DMS153 treated with DMSO at 0.1 percent for 48 hours (cell line): ENCODE data around the gene SND1.

ENCODE experiments used
- DNase-seq: peaks from one replicate; lab custom pipeline; 2025; ENCODE audit not compliant: unreplicated experiment; lab: John Stamatoyannopoulos, UW

SND1 gene

GRCh38 chr7:127858091-127858914 lies 206.3 kb downstream of the SND1 start:
- DNase-seq: no peak

DNA sequence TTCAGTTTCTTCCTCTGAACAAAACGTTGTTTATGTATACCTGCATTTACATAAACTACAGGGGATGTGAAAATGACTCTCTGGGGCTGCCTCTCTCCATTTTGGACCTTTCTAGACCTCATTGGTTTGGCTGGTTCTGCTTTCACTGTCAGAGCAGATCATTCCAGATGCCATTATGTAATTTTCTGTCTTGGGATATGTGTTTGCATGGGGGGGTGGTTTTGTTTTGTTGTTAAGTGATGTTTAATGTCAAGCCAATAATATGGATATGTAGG lies 206.9 kb downstream of the SND1 start:
- no peak for DNase-seq

- no peak for DNase-seq
These were observed 207.3 kb downstream of the SND1 start for GRCh38 chr7:127859330-127859729.

GRCh38 chr7:127862525-127862924 lies 210.5 kb downstream of the SND1 start:
- no peak for DNase-seq

- DNase-seq: no peak
These were observed 211.1 kb downstream of the SND1 start for GRCh38 chr7:127863082-127863481.

- no peak for DNase-seq
These were observed 213.5 kb downstream of the SND1 start for GRCh38 chr7:127865466-127865865.

- no peak for DNase-seq
These were observed 218.4 kb downstream of the SND1 start for GRCh38 chr7:127870231-127870907.

- no peak for DNase-seq
These were observed 219.2 kb downstream of the SND1 start for GRCh38 chr7:127871226-127871625.

- DNase-seq: no peak
These were observed 220.1 kb downstream of the SND1 start for GRCh38 chr7:127872122-127872521.

DNA sequence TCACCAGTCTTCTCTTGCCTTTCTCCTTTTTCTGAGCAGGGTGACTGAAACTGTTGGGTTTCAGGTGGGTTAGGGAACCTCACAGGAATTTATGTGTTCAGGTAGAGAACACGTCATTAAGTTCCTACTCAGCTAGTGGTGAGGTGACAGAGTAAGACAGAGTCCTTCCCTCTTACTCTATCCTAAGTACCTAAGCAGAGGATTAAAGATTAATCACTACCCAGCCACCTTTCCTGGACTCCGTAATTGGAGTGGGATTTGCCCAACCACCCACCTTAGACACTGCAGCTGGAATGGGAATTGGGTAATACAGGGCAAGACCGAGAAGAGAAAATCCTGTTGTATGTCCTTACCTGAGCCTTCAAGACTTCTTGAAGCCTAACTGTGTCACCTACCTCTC lies 221.2 kb downstream of the SND1 start:
- no peak for DNase-seq

DNA sequence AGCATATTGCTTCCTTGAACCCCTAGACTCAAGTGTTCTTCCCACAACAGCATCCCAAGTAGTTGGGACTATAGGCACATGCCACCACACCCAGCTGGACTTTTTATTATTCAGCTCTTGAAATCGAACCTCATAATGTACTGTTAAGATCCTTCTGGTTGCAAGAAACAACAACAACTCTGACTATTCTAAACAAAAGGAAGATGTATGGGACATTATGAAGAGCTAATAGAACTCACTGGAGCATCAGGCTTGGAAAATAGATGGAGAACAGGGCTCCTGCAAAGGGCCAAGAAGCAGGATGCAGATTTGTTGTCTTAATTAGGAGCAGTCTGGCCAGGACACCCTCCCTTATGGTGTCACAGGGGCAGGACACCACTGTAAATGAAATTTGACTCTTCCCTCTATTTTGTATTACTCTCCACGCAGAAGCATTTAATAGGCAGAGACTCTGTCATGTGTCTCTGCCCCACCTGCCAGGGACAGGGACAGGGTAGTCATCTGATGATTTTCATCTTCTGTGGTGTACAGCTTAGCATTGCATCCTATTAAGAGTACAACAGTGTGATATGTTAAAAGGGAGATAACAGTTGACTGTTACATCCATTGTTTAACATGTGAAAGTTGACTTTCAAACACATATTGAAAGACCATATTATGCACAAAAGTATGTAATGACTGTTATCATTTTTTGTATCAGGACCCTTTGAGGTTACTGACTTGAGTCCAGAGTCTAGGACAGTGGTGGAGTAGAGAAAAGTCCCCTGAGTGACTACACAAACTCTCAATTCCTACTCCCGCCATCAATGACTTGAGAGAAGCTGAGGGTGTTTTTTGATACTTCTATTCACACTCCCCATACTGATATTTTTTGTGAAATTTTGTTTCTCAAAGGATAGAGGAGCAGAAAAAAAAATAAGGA lies 222.0 kb downstream of the SND1 start:
- no peak for DNase-seq

GRCh38 chr7:127874951-127875608 lies 223.1 kb downstream of the SND1 start:
- no peak for DNase-seq

GRCh38 chr7:127876393-127876792 lies 224.4 kb downstream of the SND1 start:
- DNase-seq: no peak

GRCh38 chr7:127877951-127878350 lies 226.0 kb downstream of the SND1 start:
- DNase-seq: no peak

DNA sequence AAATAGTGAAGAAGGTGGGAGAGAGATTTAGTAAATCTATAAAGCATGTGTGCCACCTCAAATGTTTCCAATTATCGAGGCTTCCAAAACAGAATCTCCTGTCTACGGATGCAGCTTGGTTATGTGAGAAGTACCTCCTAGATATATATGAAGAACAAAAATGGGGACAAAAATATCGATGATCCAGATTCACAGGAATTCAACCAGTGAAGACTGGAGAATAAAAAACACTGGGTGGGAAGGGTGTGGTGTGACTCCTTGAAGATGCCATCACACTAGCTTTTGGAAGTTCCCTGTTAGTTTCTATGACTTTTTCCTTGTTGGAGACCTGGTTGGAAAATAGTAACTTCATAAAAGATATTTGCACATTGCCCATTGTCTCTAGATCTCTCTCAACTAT lies 226.8 kb downstream of the SND1 start:
- DNase-seq: no peak

DNA sequence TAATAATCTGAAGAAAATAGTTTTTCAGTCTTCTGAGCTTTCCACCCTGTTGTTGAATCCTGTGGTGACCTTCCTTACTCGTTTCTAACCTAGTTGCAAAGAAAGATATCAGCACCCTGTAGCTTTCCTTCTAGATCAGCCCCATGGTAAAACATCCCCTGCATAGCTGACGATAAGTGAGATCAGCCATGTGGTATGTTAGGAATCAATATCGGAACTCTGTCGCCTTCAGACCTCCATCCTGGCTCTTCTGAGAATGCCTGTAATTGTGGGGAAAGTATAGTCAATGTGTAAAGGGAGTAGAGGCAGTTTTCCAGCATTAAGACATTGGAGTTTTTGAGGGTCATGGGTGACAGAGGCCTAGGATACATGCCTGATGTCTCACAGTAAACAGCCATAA lies 227.4 kb downstream of the SND1 start:
- DNase-seq: no peak

GRCh38 chr7:127879942-127880341 lies 227.9 kb downstream of the SND1 start:
- DNase-seq: no peak

DNA sequence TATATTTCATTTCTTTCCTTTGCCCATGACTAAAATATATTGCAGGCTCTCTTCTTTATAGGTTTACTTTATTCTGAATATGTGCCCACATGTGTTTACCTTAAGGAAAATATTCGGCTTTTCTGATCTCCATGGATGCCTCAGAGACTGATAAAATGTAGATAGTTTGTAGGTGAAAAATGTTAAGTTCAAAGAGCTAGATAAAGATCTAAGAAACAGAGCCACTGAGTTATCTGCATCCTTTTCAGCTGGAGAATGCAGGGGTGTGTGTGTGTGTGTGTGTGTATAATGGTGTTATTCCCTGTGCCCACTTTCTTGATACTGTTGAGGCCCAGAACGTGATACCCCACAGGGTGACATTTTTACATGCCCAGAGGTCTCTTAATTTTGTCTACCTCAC lies 228.5 kb downstream of the SND1 start:
- no peak for DNase-seq

DNA sequence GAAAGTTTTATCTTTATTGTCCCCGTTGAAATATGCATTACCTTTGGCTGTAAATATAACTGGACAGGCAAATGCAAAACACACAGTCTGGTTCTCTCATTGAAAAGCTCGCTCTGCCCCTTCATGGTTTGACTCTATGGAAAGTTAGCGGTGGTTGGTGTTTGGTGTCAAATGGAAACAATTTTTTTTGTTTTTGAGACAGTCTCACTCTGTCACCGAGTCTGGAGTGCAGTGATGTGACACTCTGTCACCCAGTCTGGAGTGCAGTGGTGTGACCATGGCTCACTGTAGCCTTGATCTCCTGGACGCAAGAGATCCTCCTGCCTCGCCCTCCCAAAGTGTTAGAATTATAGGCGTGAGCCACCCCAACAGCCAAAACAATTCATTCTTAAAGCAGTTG lies 229.6 kb downstream of the SND1 start:
- DNase-seq: no peak

DNA sequence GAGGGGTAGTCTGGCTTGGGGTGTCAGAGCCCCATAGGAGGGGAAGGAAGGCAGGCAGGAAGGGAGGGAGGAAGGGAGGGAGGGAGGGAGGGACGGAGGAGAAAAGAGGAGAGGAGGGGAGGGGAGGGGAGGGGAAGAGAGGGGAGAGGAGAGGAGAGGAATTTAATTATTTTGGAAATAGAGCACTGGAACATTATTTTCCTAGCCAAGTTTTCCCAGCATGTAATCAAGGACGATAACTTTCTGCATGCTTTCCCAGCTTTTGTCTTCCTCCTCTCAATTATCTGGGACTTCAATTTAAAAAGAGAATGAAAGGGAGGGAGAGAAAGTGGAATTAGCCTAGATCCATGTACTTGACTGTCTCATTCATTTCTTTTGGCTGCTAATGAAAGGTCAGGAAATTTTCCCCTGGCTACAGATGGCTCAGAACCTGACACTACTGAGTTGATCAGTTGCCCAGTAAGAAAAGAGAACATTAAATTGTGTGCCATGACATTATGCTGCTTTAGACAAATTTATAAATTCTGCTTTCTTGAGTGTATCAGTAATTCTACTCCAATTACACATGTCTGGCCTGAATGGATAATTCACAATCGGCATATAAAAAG lies 230.4 kb downstream of the SND1 start:
- no peak for DNase-seq

GRCh38 chr7:127884066-127884559 lies 232.1 kb downstream of the SND1 start:
- DNase-seq: no peak
